Pulmonary artery endothelial cell (primary cell): Measurements from ENCODE around the gene FAM47E. TPM values are rescaled to one million over a fixed set of nuclear protein-coding genes. Genes with fewer than 3 reads are reported as not detected.

Experiments
- DNase-seq: peaks from one replicate; pipeline ENCODE4 v3.0.0-alpha.2; 2011; ENCODE audit warnings: low read depth, low spot score
- total RNA-seq: library from RNA; depleted of rRNA; stranded (reverse); fragments of >200 nt; gene quantifications from 2 replicates; pipeline ENCODE4 v1.2.3, GENCODE V29; 2014

The FAM47E gene
- total RNA-seq, 1 donor from 2014 or later, result 0.33 TPM

DNA sequence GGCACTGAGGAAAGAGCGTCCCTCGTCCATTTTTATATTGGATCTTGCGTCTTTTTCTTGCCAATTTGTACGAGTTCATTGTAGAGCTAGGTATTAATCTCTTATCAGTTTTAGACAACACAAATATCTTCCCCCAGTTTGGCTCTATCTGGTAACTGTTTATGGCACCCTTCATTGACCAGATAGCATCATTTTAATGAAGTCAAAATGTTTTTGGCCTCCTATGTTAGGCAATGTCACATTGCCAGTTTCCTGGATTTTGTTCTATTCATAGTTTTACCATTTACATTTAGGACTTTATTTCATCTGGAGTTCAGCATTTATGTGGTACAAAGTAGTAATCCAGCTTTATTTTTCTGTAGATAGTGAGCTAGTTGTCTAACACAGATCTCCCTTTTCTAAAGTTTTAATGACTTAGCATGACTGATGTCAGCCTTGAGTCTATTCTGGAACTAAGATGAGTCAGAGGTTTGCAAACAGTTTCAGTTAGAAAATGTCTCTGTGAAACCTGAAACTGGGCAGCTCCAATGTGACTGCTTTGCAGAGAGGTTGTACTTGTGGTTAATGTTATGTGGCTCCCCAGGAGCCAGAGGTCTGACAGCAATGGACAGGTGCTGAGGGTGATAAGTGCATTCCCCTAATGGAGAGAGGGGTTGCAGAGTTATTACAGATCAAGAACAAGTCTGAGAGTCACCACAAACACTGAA lies 49.7 kb downstream of the FAM47E start:
- no peak for DNase-seq

DNA sequence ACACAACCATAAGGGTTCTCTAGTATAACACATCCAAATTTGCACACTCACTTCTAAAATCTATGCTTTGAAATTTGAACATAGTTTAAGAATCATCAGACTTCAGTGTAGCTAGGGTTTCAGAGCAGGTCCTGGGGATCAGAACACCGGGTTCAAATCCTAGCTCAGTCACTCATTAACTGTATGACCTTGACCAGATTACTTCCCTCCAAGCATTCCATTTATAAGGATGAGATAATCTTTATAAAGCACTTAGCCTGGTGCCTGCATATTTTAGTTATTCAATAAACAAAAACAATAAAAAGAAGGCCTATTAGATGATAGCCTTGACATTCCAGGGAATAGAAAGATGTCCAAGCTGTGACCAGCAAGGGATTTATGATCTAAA lies 50.2 kb downstream of the FAM47E start:
- DNase-seq, result no peak

DNA sequence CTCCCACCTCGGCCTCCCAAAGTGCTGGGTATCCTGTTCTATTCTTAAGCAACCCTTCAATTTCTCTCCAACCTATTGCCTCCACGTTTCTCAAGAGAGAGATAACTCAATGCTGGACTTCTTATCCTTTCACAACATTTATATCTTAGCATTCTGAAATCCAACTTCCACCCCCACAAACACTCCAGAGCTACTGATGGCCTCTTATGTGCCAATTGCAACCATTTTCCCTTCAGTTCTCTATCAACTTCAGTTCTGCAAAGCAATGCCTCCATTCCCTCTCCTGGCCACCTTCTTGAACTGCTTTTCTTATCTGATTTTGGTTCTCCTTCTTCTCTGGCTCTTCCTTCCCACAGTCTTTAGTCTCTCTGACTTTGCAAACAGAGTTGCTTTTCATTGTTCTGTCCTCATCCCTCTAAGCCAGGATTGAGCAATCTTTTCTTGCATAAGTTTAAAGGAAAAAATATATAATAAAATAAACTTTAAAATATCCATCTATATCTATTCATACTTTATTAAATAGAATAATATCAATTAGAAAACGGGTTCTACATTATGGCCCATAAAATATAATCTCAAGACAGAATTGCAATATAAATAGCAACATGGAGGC lies 51.4 kb downstream of the FAM47E start:
- no peak for DNase-seq

DNA sequence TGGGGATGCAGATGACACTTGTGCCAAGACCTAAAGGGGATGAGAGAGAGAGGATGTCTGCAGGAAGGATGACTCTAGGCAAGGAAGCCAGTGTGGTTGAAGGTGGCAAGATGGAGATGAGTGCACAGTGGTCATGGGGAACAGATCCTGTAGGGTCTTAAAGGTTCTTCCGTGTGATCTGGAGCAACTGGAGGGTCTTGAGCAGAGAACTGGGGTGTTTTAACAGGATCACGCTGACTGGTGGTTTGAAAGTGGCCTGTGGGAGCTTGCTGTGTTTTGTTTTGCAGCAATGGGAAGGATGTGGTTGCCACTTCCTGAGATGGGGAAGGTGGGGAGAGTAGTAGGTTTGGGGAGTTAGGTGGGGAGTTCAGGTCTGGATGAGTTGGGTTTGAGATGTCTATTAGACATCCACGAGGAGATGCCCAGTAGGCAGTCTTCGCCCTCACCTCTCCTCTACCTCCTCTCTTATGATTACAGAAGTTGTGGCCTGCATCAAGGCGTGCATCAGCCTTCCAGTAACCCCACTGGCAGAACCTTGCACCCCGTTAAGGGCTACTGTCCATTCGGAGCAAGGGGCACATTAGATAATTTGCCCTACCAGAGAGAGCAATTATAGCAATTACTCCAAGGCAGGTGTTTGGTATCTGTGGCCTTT lies 53.6 kb downstream of the FAM47E start:
- DNase-seq, result no peak

DNA sequence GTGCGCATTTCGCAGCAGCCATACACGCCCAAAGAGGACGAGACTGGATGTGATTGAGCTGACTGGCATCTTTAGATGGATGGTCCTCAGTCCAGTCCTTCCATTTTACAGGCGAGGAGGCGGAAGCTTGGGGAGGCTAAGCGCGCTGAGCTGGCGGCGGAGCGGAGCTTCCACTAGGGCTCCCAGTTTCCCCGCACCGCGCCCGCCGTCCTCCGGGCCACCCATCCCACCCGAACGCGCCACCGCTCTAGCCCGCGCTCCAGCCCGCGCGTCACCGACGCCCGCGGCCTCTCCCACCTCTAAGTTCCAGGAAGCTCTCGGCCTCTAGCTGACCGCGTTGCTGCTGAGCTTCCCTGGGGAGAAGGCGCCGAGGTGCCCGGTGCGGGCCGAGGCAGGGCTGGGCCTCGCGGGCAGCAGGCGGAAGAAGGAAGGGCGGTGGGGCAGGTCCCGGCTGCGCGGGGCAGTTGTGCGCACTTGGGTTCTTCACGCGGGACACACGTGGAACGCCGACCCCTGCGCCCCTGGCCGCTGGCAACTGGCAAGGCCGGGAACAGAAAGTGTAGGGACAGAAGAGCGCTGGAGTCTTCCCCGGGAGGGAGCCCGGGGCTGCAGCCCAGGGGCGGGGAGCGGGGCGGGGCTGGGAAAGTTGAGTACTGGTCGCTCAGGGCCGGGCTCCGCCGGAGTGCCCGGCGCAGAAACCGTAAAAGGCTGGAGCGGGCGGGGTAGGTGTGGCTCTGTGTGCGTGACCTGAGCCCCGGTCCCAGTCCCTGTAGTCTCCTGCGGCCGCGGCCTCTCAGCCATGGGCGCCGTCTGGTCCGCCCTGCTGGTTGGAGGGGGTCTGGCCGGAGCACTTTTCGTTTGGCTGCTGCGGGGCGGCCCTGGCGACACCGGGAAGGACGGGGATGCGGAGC lies 54.7 kb downstream of the FAM47E start, which contains the start of gene STBD1:
Gene STBD1 (plus strand): TSS at position 763 of the 911 bp plus-strand sequence. CDS start 37 bp downstream, at position 800.
- no peak for DNase-seq

DNA sequence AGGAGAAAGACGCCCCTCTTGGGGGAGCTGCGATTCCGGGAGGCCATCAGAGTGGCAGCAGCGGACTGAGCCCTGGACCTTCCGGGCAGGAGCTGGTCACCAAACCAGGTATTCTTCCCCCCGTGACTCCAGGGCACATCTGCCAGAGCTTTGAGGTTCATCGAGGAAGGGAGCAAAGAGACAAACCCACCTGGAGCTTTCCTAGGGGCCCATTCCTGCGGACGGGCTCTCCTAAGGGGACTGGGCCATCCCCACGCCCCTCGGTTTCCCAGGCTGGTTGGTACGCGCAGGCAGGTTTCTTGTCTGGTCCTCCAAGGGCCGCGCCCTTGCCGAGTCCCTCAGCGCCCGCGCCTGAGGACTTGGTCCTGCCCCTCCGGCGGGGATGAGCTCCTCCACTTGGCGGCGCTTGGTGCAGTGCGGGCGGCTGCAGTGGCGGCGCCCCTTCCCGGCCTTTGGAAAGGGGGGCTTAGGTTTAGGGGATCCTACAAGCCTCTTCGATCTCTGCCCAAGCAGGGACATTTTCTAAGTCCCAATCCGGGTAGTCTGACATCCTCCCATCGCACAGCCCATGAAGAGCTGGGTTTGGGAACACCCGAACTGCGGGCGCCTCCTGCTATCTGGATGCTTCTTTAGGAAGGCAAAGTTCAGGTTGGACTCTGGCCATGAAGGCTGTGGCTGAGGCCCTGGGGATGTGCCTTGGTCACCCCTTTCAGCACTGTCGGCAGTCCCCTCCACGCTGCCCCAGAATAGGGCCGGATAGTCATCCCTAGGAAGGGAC lies 55.5 kb downstream of the FAM47E start:
- no peak for DNase-seq

DNA sequence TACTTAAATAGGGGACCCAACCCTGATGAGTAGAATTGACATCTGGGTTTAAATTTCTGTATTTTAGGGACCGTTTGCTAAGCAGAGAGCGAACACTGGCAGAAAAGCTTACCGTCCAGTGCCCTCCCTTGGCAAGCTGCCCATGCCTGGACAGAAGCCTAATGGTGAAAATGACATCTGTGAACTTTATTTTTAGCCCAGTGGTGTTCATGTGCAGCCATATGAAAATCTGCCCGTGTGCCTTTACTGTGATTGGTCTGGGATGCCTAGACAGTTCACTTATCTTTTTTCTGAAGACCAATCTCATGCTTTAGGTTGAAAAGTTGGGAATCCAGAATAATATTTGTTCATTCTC lies 56.1 kb downstream of the FAM47E start:
- DNase-seq, result no peak

DNA sequence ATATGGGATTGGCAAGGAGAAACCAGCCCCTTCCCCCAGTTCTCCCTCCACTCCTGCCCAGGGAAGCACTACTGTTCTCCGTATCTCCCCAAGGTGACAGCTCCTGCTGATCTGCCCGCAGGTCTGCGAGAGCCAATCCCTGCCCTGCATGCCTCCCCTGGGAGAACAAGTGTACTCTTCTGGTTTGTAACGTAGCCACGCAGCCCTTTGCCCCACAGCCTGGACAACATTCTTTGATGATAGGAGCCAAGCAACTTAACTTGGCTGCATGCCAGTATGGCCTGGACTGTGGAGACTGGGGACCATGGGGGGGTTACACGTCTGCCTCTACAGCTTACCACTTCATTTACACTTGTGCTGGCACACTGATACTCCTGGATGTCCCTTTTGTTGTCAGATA lies 57.0 kb downstream of the FAM47E start:
- no peak for DNase-seq

DNA sequence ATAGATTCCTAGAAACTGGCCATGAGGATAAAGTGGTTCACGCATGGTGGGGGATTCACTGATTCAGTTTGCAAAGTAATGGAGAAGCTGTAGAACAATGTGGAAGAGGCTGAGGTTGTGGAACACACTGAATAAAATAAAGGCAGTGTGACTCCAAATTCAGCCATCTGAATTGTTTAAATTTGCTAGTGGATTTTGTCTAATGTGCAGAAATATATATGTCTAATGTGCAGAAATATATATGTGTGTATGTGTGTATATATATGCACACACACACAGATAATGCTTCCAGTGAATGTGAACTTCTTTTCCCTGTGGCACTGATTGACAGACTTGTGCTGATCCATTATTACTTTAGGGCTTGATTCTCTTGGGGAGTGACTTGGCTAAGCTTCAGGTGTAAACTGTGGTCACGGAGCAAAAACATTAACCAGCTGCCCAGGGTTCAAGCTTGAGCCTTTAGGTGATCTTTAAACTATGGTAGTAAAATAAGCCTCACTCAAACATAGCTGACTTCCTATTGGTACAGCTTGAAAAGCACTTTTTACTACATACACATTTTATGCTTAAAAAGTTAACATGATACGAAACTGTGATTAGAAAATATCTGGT lies 58.5 kb downstream of the FAM47E start:
- DNase-seq, result no peak

DNA sequence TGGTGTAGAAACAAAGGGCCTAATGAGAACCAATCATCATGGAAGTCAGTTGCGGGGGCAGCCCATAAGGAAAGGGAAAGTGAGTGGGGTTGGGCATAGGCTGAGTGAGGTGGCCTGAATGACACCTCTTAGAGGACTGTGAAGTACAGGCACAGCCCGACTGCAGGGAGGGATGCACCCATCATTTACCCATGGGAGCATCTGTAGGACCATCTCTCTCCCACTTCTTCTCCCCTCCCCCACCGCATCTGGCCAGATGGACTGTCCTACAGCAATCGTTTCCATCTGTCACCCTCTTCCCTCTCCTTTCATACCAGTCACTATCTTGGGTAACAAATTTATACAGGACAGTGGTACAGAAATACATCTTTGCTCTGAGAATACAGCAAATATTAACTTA lies 59.2 kb downstream of the FAM47E start:
- DNase-seq, result no peak

DNA sequence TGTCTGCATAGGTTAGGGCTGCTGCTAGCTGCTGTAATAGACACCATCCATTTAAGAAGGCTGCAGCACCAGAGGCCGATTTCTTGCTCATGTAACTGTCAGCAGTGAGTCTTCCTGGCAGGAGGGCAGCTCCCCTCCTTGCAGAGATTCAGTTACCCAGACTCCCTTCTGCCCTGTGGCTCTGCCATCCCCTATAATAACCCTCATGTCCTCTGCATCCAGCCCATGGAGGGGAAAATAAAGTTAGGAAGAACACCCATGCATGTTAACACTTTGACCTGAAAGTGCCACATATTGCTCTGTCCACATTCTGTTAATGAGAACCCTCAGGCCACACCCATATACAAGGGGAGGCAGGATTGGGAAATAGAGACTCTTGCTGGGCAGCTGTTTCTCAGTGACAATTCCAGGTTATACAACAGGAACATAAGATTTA lies 60.4 kb downstream of the FAM47E start:
- no peak for DNase-seq

DNA sequence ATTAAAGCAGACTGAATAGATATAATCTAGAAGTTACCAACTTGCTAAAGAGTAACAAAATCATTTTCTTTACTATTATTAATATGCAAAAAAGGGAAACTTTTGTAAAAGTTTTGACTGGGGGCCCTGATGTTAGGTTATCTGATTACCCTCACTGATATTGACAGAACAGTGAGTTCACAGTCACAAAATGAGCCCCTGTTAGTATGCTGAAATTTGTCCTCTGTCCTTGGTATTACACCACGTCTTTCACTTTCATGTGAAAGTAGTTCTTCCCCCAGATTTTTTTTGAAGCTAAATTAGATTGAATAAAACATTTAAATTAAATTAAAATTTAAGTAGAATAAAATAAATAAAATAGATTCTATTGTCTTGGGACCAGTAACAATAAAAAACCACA lies 60.9 kb downstream of the FAM47E start:
- DNase-seq, result no peak

DNA sequence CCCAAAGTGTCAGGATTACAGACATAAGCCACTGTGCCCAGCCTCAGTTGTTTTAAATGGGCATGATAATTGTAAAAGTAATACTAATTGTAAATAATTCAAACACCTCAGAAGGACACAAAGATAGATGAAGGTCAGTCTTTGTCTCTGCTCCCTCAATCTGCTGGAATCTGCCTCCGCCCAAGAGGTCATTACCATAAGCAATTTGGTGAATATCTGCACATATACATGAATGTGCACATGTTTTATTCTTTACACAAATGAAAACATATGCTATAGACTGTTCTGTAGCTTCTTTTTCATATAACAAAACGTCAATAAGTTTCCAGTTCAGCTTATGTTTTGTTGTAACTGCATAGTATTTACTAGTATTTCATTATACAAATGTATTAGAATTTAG lies 62.0 kb downstream of the FAM47E start:
- no peak for DNase-seq

DNA sequence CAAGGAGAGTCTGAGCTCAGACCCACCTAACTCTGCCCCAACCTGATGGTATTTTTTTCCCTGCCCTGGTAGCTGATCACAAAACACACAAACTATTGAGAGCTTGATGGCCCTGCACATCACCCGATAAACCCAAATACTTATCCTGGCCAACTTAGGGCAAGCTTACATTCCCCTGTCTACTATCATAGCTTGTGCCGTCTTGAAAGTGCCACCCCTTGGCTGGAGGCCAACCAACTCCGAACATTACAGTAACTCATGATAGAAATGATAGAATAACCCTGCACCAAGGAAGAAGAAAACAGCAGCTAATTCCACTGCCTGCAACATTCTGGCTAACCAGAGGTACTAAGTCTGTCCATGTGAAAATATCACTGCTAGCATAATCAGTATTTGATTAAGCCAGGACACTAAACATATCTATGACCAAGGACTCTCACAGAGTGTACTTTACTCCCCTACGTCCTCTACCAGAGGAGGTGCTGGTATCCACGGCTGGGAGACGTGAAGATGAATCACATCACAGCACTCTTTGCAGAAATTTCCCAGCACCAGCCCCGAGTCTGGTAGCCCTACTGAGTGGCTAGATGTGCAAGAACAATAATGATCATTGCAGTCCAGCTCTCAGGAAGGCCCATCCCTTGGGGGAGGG lies 63.9 kb downstream of the FAM47E start:
- DNase-seq, result no peak

DNA sequence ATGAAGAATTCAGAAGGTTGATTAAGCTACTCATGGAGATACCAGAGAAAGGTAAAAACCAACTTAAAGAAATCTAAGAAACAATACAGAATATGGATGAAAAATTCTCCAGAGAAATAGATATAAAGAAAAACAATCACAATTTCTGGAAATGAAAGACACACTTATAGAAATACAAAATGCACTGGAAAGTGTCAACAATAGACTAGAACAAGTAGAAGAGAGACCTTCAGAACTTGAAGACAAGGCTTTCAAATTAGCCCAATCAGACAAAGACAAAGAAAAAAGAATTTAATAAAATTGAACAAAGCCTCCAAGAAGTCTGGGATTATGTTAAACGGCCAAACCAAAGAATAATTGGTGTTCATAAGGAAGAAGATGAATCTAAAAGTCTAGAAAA lies 64.6 kb downstream of the FAM47E start:
- DNase-seq, result no peak

DNA sequence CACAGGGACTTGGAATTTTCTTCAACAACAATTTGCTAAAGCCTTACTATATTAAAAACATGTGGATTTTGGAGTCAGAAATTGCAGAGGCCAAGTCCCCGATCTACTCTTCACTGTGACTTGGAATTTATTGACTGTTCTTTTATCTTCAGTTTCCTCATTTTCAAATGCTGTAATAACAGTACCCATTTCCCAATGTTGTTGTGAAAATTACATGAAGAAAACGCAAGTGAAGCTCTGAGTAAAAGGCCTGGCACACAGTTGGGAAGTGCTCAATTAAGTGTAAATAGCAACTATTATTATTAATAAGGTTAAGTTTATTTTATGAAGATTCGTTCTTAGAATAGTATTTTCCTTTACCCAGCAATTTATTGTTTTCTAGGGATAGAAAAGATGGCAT lies 70.7 kb downstream of the FAM47E start:
- no peak for DNase-seq

DNA sequence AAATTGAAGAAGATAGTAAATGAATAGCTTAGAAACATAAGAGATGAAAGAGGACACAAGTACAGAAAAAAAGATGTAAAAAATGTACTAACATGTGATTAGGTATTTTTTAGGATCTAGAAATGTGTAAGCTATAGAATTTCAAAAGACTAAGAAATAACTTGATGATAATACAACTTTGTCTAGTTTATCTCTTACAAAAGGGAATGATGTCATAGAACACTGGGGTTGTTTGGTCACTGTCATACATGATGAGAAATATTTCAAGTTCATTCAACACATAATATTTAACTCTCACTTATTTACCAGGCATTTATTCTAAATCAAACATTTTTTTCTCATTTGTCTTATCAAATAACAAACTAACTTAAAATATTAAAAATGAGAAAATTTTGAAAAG lies 73.6 kb downstream of the FAM47E start:
- no peak for DNase-seq

DNA sequence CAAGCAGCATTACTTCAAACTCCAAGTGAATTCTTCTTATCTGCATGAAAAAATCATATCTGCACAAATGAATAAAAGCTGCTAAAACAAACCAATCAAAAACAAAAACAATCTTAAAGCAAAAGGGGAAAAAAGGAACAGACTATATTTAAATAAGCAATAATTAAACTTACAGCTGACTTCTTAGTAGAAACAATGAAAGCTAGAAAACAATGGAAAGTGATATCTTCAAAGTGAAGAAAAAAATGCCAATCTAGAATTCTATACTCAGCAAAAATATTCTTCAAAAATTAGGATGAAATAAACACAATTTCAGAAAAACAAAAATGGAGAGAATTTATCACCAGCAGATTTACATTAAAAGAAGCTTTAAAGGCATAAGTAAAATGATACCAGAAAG lies 75.0 kb downstream of the FAM47E start:
- no peak for DNase-seq
